ENCODE data around the gene CD1D.
A peak's percentile ranks its signal among the peaks of the same experiment; 100 is the strongest.
"Not testable (repeated sequence)": the region's sequence is repeated elsewhere in the genome, so short reads cannot be mapped to it uniquely, and the experiment has no call there.

The CD1D gene

DNA sequence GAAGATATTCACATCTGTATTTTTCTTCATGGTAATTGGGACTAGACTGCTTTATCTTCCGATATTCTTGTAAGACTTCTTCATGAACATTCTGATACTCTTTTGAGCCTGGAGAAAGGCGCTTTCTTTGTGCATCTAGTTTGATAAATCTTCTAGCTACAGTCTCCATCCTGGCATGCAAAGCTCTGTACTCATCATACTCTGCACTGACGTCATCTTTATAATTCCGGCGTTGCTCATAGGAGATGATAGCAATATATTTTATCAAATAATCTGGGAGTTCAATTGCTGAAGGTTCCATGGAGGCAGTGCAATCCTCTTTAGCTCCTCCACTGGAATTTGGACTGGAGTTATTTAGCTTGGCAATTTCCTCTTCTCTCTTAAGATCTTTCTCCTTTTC, 4.8 kb upstream of the CD1D start:
- 100% methylated on average over 4 of the region's 5 CpGs for WGBS

DNA sequence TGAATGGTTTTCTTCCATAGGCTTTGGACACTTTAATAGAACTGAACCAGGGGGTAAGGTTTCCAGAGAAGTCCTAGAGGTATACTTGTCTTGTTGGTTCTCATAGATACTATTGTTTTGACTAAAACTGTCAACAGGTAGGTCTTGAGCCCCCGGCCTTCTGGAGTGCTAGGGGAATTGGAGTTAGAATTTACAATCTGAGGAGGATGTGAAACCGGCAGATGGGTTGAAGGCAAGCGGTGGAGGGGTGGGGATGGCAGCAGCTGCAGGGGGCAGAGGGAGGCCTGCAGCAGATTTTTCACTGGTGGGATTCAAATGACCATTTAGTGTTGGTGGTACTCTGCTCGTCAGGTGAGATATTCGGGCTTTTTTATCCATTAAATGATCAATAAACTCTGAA, 4.3 kb upstream of the CD1D start:
- Histone ChIP-seq H4K91ac (ENCODE audit: low read length) (no peak overlapping the region), H2AK5ac (ENCODE audit: low read length, severe bottlenecking) (no peak overlapping the region), H3K4me2 (ENCODE audit: low read length, poor library complexity, severe bottlenecking) (no peak overlapping the region), H3K14ac (ENCODE audit: low read length in 2 of 2) (no peak overlapping the region), H4K8ac (ENCODE audit: low read length) (no peak overlapping the region), H2AFZ (ENCODE audit: low read depth, low read length) (no peak overlapping the region), H2BK5ac (ENCODE audit: low read depth, low read length, poor library complexity, severe bottlenecking) (no peak overlapping the region), H3K27ac (ENCODE audit: low read length, poor library complexity, severe bottlenecking) (no peak overlapping the region), H3K36me3 (ENCODE audit: control insufficient read depth in 1 of 2, insufficient read depth in 2 of 2, low read depth in 1 of 2, low read length in 2 of 2) (no peaks in the 10 kb centered on the region), H3K27me3 (ENCODE audit: control insufficient read depth in 1 of 2, insufficient read depth in 1 of 2, low read length in 2 of 2) (peaks cover 40 to 43% of the 10 kb centered on the region in 2 experiments), H2BK120ac (ENCODE audit: low read depth, low read length) (no peak overlapping the region), H3K9ac (ENCODE audit: low read length) (no peak overlapping the region), H3K79me1 (replicated peaks; ENCODE audit: low read length, poor library complexity, severe bottlenecking) (no peaks in the 10 kb centered on the region), H2BK12ac (ENCODE audit: low read length in 2 of 2) (no peak overlapping the region), H3K4ac (ENCODE audit: low read depth in 1 of 2, low read length in 2 of 2) (no peak overlapping the region), H3K4me1 (ENCODE audit: control insufficient read depth, insufficient read depth, low read depth, low read length) (peaks cover 10% of the 10 kb centered on the region), H3K23ac (ENCODE audit: low read length in 2 of 2) (no peak overlapping the region), H3K4me3 (ENCODE audit: insufficient read depth in 1 of 2, low read depth in 1 of 2, low read length in 2 of 2) (no peak overlapping the region), H3K9me3 (ENCODE audit: control insufficient read depth, low read length) (no peaks in the 10 kb centered on the region), H3K18ac (ENCODE audit: low read depth in 1 of 2, low read length in 2 of 2) (no peak overlapping the region), H2BK15ac (ENCODE audit: low read depth, poor library complexity, severe bottlenecking) (no peak overlapping the region)
- no peak for DNase-seq
- 87% methylated on average over 3 of the region's 5 CpGs for WGBS

More for the DNA sequence above, 4.8 kb upstream of the CD1D start:
- H2BK12ac ChIP-seq (ENCODE audit: low read length in 2 of 2); H3K4me2 ChIP-seq (ENCODE audit: low read length, poor library complexity, severe bottlenecking); H3K4me3 ChIP-seq (ENCODE audit: insufficient read depth in 1 of 2, low read depth in 1 of 2, low read length in 2 of 2); H3K4me1 ChIP-seq (ENCODE audit: control insufficient read depth, insufficient read depth, low read depth, low read length); H4K8ac ChIP-seq (ENCODE audit: low read length); H3K9ac ChIP-seq (ENCODE audit: low read length); H3K79me1 ChIP-seq (replicated peaks; ENCODE audit: low read length, poor library complexity, severe bottlenecking); H3K23ac ChIP-seq (ENCODE audit: low read length in 2 of 2); H2BK15ac ChIP-seq (ENCODE audit: low read depth, poor library complexity, severe bottlenecking); H2AK5ac ChIP-seq (ENCODE audit: low read length, severe bottlenecking); H2BK120ac ChIP-seq (ENCODE audit: low read depth, low read length); H3K36me3 ChIP-seq (ENCODE audit: control insufficient read depth in 1 of 2, insufficient read depth in 2 of 2, low read depth in 1 of 2, low read length in 2 of 2); H4K91ac ChIP-seq (ENCODE audit: low read length); H3K14ac ChIP-seq (ENCODE audit: low read length in 2 of 2); H3K27ac ChIP-seq (ENCODE audit: low read length, poor library complexity, severe bottlenecking); H3K4ac ChIP-seq (ENCODE audit: low read depth in 1 of 2, low read length in 2 of 2); H3K18ac ChIP-seq (ENCODE audit: low read depth in 1 of 2, low read length in 2 of 2); DNase-seq; H2AFZ ChIP-seq (ENCODE audit: low read depth, low read length); H3K9me3 ChIP-seq (ENCODE audit: control insufficient read depth, low read length); H2BK5ac ChIP-seq (ENCODE audit: low read depth, low read length, poor library complexity, severe bottlenecking): not testable (repeated sequence)
- peaks cover 35 to 38% of the 10 kb centered on the region in 2 experiments for H3K27me3 ChIP-seq (ENCODE audit: control insufficient read depth in 1 of 2, insufficient read depth in 1 of 2, low read length in 2 of 2)

DNA sequence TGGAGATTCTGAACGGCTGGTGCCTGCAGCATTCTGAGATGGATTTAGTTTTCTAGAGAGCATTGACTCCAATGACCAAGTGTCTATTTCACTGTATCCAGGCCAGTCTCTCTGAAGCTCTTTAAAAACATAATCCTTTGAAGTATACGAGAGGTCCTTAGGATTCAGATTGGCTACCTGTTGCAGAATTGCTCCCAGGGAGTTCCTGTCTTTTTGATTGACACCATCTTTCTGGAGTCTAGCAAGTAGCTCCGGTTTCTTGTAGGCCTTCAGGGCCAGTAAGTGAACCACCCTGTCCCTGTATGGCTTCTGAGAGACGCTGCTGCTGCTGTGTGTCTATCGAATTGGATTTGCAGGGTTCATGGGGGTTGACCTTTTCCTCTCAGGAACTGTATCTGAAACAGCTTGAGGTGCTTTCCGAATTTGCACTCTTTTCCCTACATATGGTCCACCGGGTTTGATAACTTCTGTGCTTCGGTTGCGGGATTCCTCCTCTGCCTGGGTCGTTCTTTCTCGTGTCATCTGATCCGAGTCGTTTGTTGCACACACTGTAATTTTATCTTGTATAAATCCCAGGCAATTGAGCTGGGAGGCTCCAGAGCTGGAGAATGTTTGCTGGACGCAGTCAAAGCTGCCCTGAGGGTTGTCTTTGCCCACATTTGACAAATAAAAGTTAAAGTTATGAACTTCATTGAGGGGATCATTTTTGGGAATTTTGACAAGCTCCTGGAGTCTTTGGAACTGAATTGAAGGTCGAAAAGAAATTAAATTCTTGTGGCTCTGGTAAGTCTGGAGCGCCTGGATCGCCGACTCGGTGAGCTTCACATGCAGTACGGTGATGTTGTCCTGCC, 3.6 kb upstream of the CD1D start:
- not testable (repeated sequence) for H3K9me3 ChIP-seq (ENCODE audit: control insufficient read depth, low read length); H3K36me3 ChIP-seq (ENCODE audit: control insufficient read depth in 1 of 2, insufficient read depth in 2 of 2, low read depth in 1 of 2, low read length in 2 of 2); DNase-seq; H4K91ac ChIP-seq (ENCODE audit: low read length); H2BK5ac ChIP-seq (ENCODE audit: low read depth, low read length, poor library complexity, severe bottlenecking); H3K14ac ChIP-seq (ENCODE audit: low read length in 2 of 2); H2BK15ac ChIP-seq (ENCODE audit: low read depth, poor library complexity, severe bottlenecking); H2AFZ ChIP-seq (ENCODE audit: low read depth, low read length); H3K4me2 ChIP-seq (ENCODE audit: low read length, poor library complexity, severe bottlenecking); H3K18ac ChIP-seq (ENCODE audit: low read depth in 1 of 2, low read length in 2 of 2); H3K79me1 ChIP-seq (replicated peaks; ENCODE audit: low read length, poor library complexity, severe bottlenecking); H2AK5ac ChIP-seq (ENCODE audit: low read length, severe bottlenecking); H2BK120ac ChIP-seq (ENCODE audit: low read depth, low read length); H3K23ac ChIP-seq (ENCODE audit: low read length in 2 of 2); H4K8ac ChIP-seq (ENCODE audit: low read length); H2BK12ac ChIP-seq (ENCODE audit: low read length in 2 of 2); H3K4ac ChIP-seq (ENCODE audit: low read depth in 1 of 2, low read length in 2 of 2); H3K27ac ChIP-seq (ENCODE audit: low read length, poor library complexity, severe bottlenecking)
- 74% methylated on average over 20 of the region's 20 CpGs for WGBS
- Histone ChIP-seq H3K9ac (ENCODE audit: low read length) (peak overlapping the region; percentile 36), H3K27me3 (ENCODE audit: control insufficient read depth in 1 of 2, insufficient read depth in 1 of 2, low read length in 2 of 2) (peaks cover 47 to 50% of the 10 kb centered on the region in 2 experiments), H3K4me1 (ENCODE audit: control insufficient read depth, insufficient read depth, low read depth, low read length) (peaks cover 11% of the 10 kb centered on the region), H3K4me3 (ENCODE audit: insufficient read depth in 1 of 2, low read depth in 1 of 2, low read length in 2 of 2) (peak overlapping the region; percentile 56 to 69)

DNA sequence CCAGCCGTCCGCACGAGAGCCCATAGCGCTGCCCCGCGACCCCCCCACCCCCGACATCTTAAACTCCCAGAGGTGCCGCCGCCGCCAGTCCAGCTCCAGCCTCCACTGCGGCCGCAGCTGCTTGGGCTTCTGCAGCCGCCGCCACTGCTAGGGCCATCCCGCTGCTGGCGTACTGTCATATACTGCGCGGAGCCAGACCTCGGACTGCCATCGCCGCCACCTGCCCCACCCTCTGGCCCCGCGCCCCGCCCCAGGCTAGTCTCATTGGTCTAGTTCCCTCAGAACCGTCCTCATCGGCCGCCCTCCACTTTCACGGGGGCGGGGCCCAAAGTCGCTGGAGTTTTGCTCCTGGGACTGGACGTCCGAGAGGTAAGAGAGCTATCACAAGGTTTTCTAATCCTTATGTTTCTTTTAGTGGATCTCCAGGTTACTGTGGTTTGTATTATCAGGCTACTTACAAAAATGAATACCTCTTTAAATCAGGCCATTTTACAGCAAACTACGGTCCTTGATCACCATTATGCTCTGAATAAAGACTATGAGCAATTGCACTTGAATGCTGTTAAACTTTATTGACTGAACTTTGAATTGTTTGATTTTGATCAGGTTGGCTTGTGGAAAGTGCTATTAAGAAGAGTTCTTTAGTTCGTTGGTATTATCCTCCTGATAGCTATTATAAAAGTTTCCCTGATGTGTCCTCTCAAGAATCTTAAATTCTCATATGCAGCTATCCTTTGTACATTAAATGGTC, 2.8 kb upstream of the CD1D start:
- Histone ChIP-seq H2BK5ac (ENCODE audit: low read depth, low read length, poor library complexity, severe bottlenecking) (no peak overlapping the region), H3K14ac (ENCODE audit: low read length in 2 of 2) (no peak overlapping the region), H3K36me3 (ENCODE audit: control insufficient read depth in 1 of 2, insufficient read depth in 2 of 2, low read depth in 1 of 2, low read length in 2 of 2) (no peaks in the 10 kb centered on the region), H4K8ac (ENCODE audit: low read length) (no peak overlapping the region), H2AFZ (ENCODE audit: low read depth, low read length) (no peak overlapping the region), H2BK120ac (ENCODE audit: low read depth, low read length) (no peak overlapping the region), H2BK15ac (ENCODE audit: low read depth, poor library complexity, severe bottlenecking) (no peak overlapping the region), H3K9me3 (ENCODE audit: control insufficient read depth, low read length) (no peaks in the 10 kb centered on the region), H2BK12ac (ENCODE audit: low read length in 2 of 2) (no peak overlapping the region), H3K18ac (ENCODE audit: low read depth in 1 of 2, low read length in 2 of 2) (no peak overlapping the region), H3K79me1 (replicated peaks; ENCODE audit: low read length, poor library complexity, severe bottlenecking) (no peaks in the 10 kb centered on the region), H3K4me1 (ENCODE audit: control insufficient read depth, insufficient read depth, low read depth, low read length) (peaks cover 11% of the 10 kb centered on the region), H3K23ac (ENCODE audit: low read length in 2 of 2) (no peak overlapping the region), H3K4me3 (ENCODE audit: insufficient read depth in 1 of 2, low read depth in 1 of 2, low read length in 2 of 2) (peak overlapping the region; percentile 56 to 69), H3K4me2 (ENCODE audit: low read length, poor library complexity, severe bottlenecking) (peak overlapping the region; percentile 55), H4K91ac (ENCODE audit: low read length) (no peak overlapping the region), H3K27me3 (ENCODE audit: control insufficient read depth in 1 of 2, insufficient read depth in 1 of 2, low read length in 2 of 2) (peaks cover 55 to 58% of the 10 kb centered on the region in 2 experiments), H2AK5ac (ENCODE audit: low read length, severe bottlenecking) (no peak overlapping the region), H3K27ac (ENCODE audit: low read length, poor library complexity, severe bottlenecking) (no peak overlapping the region), H3K9ac (ENCODE audit: low read length) (peak overlapping the region; percentile 38), H3K4ac (ENCODE audit: low read depth in 1 of 2, low read length in 2 of 2) (no peak overlapping the region)
- peak; percentile 74 for DNase-seq
- WGBS, result 12% methylated on average over 28 of the region's 34 CpGs
